A172 (cell line): ENCODE data around the gene TMPRSS11F. TPM values are rescaled to one million over a fixed set of nuclear protein-coding genes. Genes with fewer than 3 reads are reported as not detected.
"Not testable (repeated sequence)": the region's sequence is repeated elsewhere in the genome, so short reads cannot be mapped to it uniquely, and the experiment has no call there.

Experiments used
- DNase-seq: peaks from one replicate; pipeline ENCODE4 v3.0.0-alpha.2; 2015; ENCODE audit warnings: low spot score
- total RNA-seq: library from RNA; depleted of rRNA; stranded (reverse); fragments of >200 nt; shearing (Covaris generic); gene quantifications from 2 replicates; pipeline ENCODE4 v1.2.3, GENCODE V29; 2014; rRNA removed

Gene TMPRSS11F
- not detected in 2 replicates for total RNA-seq

- DNase-seq = no peak
These were observed at the start of gene TMPRSS11F for GRCh38 chr4:68129793-68130192. Gene TMPRSS11F (minus strand): TSS chr4:68129869. CDS start chr4:68129820, 49 bp downstream.

GRCh38 chr4:68176904-68177303 is 47.2 kb upstream of the TMPRSS11F start:
- DNase-seq = no peak

- peak; percentile 4 for DNase-seq
These were observed 46.8 kb upstream of the TMPRSS11F start for GRCh38 chr4:68176500-68176899.

GRCh38 chr4:68175562-68176155 is 46.0 kb upstream of the TMPRSS11F start:
- DNase-seq = peak; percentile 36

GRCh38 chr4:68174389-68174788 is 44.7 kb upstream of the TMPRSS11F start:
- not testable (repeated sequence) for DNase-seq

- not testable (repeated sequence) for DNase-seq
These were observed 42.5 kb upstream of the TMPRSS11F start for GRCh38 chr4:68172147-68172546.

GRCh38 chr4:68167706-68168105 is 38.0 kb upstream of the TMPRSS11F start:
- DNase-seq = no peak

GRCh38 chr4:68167166-68167565 is 37.5 kb upstream of the TMPRSS11F start:
- no peak for DNase-seq

GRCh38 chr4:68163754-68164153 is 34.1 kb upstream of the TMPRSS11F start:
- no peak for DNase-seq

GRCh38 chr4:68162196-68162595 is 32.5 kb upstream of the TMPRSS11F start:
- no peak for DNase-seq

- peak; percentile 45 for DNase-seq
These were observed 22.7 kb upstream of the TMPRSS11F start for GRCh38 chr4:68152411-68152810.

GRCh38 chr4:68148800-68149685 is 19.4 kb upstream of the TMPRSS11F start:
- no peak for DNase-seq

- DNase-seq = no peak
These were observed 17.4 kb upstream of the TMPRSS11F start for GRCh38 chr4:68147079-68147478.

- no peak for DNase-seq
These were observed 15.6 kb upstream of the TMPRSS11F start for GRCh38 chr4:68145261-68145660.

- DNase-seq = no peak
These were observed 12.2 kb upstream of the TMPRSS11F start for GRCh38 chr4:68141852-68142251.

GRCh38 chr4:68132342-68132741 is 2.7 kb upstream of the TMPRSS11F start:
- DNase-seq = no peak

GRCh38 chr4:68124262-68124661 is 5.4 kb downstream of the TMPRSS11F start:
- no peak for DNase-seq

GRCh38 chr4:68123525-68123924 is 6.1 kb downstream of the TMPRSS11F start:
- no peak for DNase-seq

GRCh38 chr4:68119921-68120320 is 9.7 kb downstream of the TMPRSS11F start:
- DNase-seq = no peak

- DNase-seq = no peak
These were observed 19.2 kb downstream of the TMPRSS11F start for GRCh38 chr4:68110441-68110840.

- no peak for DNase-seq
These were observed 19.8 kb downstream of the TMPRSS11F start for GRCh38 chr4:68109868-68110267.

GRCh38 chr4:68082758-68083157 is 46.9 kb downstream of the TMPRSS11F start:
- DNase-seq = no peak

GRCh38 chr4:68079928-68080327 is 49.7 kb downstream of the TMPRSS11F start:
- DNase-seq = no peak
